Esophagus squamous epithelium (tissue), 5 donors: ENCODE results near the gene REX1BD. TPM values are rescaled to one million over a fixed set of nuclear protein-coding genes. Genes with fewer than 3 reads are reported as not detected.

Source experiments
- DNase-seq: peaks from one replicate; lab custom pipeline; 2025; lab: John Stamatoyannopoulos, UW
- H3K27ac ChIP-seq, 4 donors: fragments of 200-600 bp; sonication (generic); one replicate each; pipeline ENCODE4 v1.5.1; 2016 to 2019; ENCODE audit warnings: mild to moderate bottlenecking in 1 of 4
- H3K27me3 ChIP-seq, 4 donors: fragments of 200-600 bp; sonication (generic); 1 replicate in 3 of 4; 2 replicates in 1 of 4; pipeline versions ENCODE4 v1.5.1 to v1.6.0; 2017 to 2021; ENCODE audit warnings: antibody characterized with exemption in 1 of 4
- H3K36me3 ChIP-seq, 3 donors: fragments of 200-600 bp; sonication (generic); one replicate each; pipeline ENCODE4 v1.5.1; 2016 to 2019
- H3K4me1 ChIP-seq, 3 donors: fragments of 200-600 bp; sonication (generic); one replicate each; pipeline ENCODE4 v1.5.1; 2017 to 2019
- H3K4me3 ChIP-seq, 4 donors: fragments of 200-600 bp; sonication (generic); 1 replicate in 3 of 4; 2 replicates in 1 of 4; pipeline ENCODE4 v1.5.1; 2016 to 2019; ENCODE audit warnings: mild to moderate bottlenecking in 2 of 4, moderate library complexity in 1 of 4
- H3K9me3 ChIP-seq, 3 donors: fragments of 200-600 bp; sonication (generic); one replicate each; pipeline ENCODE4 v1.5.1; 2016 to 2019
- CTCF ChIP-seq, 6 experiments: fragments of 450-650 bp in 4 of 6; fragments of 200-600 bp in 2 of 6; sonication (generic) in 2 of 6; IDR thresholded peaks; one replicate each; pipeline ENCODE4 v1.5.1; 2016 to 2019; ENCODE audit warnings: antibody characterized with exemption in 6 of 6, mild to moderate bottlenecking in 4 of 6, moderate library complexity in 4 of 6
- POLR2A ChIP-seq, 4 donors: fragments of 450-650 bp; IDR thresholded peaks; one replicate each; pipeline ENCODE4 v1.6.1; 2017; ENCODE audit warnings: antibody characterized with exemption in 4 of 4, mild to moderate bottlenecking in 4 of 4, moderate library complexity in 3 of 4
- WGBS, 2 donors: methylation state at CpG; one replicate each; pipeline ENCODE4 v1.1.5; 2018; 5-methylcytosine and 5-hydroxymethylcytosine counted together
- intact Hi-C: fragments of 100-400 bp; cut with DNase I; formaldehyde crosslinking; loops from one replicate; pipeline ENCODE4 v1.15.0; 2022
- total RNA-seq, 4 donors: library from RNA; depleted of rRNA; stranded (reverse); fragments of >200 nt; gene quantifications; one replicate each; pipeline ENCODE4 v1.1.0, GENCODE V29; 2016
- donor health status: DM: yes; HTN: yes; CAD: no.

Gene REX1BD
- total RNA-seq, 4 donors from 2014 or later, result 46.8 to 69.0 (median 56.6) TPM

DNA sequence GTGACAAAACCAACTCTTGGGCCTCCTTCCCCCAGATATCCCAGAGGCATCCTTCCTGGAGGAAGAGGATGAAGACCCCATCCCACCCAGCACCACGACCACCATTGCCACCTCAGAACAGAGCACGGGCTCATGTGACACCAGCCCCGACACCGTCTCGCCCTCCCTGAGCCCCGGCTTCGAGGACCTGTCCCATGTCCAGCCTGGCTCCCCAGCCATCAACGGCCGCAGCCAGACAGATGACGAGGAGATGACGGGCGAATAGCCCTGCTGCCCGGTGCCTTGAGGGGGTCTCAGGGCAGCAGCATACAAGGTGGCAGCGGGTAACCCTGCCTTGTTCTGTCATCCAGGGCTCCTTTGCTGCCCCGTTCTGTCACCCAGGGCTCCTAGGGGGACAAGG, 20.2 kb upstream of the REX1BD start:
- H3K27me3 ChIP-seq, result no peaks in the 10 kb centered on the region
- no peak overlapping the region for H3K4me3 ChIP-seq
- intact Hi-C loops, result no loop called here
- H3K36me3 ChIP-seq, result peaks cover 19 to 72% (median 44%) of the 10 kb centered on the region in 3 donors
- no peak for DNase-seq
- no peak overlapping the region for H3K27ac ChIP-seq
- peaks cover 12 to 22% (median 15%) of the 10 kb centered on the region in 3 donors for H3K4me1 ChIP-seq
- no peaks in the 10 kb centered on the region for H3K9me3 ChIP-seq
- TF ChIP-seq CTCF (IDR thresholded peaks at IDR 0.05) (no peak), POLR2A (IDR thresholded peaks at IDR 0.05) (no peak)
- 100% methylated on average over 1 of the region's 15 CpGs for WGBS, 2 donors

GRCh38 chr19:18571564-18572344, 16.8 kb upstream of the REX1BD start, which contains the start of gene UBA52:
TSS of gene UBA52 (plus strand) at chr19:18571857. CDS start at chr19:18573301, 1,444 bp downstream.
- intact Hi-C loops, result loop anchor here (10.0 kb wide), 1 partner anchor 97 kb away; no protein-coding TSS in a partner anchor
- WGBS, 2 donors, result 0% methylated on average over 33 to 45 of the region's 75 CpGs

GRCh38 chr19:18574691-18575291, 13.8 kb upstream of the REX1BD start:
- H3K27ac ChIP-seq, result no peak overlapping the region
- H3K4me3 ChIP-seq, result no peak overlapping the region
- intact Hi-C loops, result loop anchor here (10.0 kb wide), 1 partner anchor 100 kb away; no protein-coding TSS in a partner anchor
- no peak for TF ChIP-seq POLR2A (IDR thresholded peaks at IDR 0.05)
- 84 to 94% methylated on average over 3 to 9 of the region's 18 CpGs for WGBS, 2 donors
- H3K4me1 ChIP-seq, result peaks cover 12 to 30% (median 21%) of the 10 kb centered on the region in 3 donors
- H3K9me3 ChIP-seq, result no peaks in the 10 kb centered on the region
- H3K36me3 ChIP-seq, result peaks cover 16 to 60% (median 21%) of the 10 kb centered on the region in 3 donors
- DNase-seq, result no peak
- no peaks in the 10 kb centered on the region for H3K27me3 ChIP-seq

More at GRCh38 chr19:18571564-18572344, 16.8 kb upstream of the REX1BD start, which contains the start of gene UBA52:
- peak; percentile 86 for DNase-seq
- H3K36me3 ChIP-seq, result peaks cover 34 to 72% (median 37%) of the 10 kb centered on the region in 3 donors
- peak within 1 kb of the TSS; percentile 92 to 97 (median 96) for H3K27ac ChIP-seq
- peaks cover 12 to 30% (median 21%) of the 10 kb centered on the region in 3 donors for H3K4me1 ChIP-seq
- peak within 1 kb of the TSS; percentile 78 to 95 (median 86) for H3K4me3 ChIP-seq
- TF ChIP-seq CTCF (IDR thresholded peaks at IDR 0.05) (peak in 2 of 6 experiments; percentile 4 to 24), POLR2A (IDR thresholded peaks at IDR 0.05) (peak in 3 of 4 donors; percentile 83 to 91 (median 90))
- no peaks in the 10 kb centered on the region for H3K9me3 ChIP-seq
- no peaks in the 10 kb centered on the region for H3K27me3 ChIP-seq

DNA sequence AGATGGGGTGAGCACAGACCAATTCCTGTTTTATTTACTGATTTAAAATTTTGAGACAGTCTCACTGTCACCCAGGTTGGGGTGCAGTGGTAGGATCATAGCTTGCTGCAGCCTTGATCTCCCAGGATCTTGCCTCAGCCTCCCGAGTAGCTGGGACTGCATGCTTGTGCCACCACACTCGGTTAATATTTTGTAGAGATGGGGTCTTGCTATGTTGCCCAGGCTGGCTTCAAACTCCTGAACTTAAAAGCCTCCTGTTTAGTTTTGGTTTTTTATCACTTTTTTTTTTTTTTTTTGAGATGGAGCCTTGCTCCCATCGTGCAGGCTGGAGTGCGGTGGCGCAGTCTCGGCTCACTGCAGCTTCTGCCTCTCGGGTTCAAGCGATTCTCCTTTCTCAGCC, 12.2 kb upstream of the REX1BD start:
- H3K27me3 ChIP-seq, result no peaks in the 10 kb centered on the region
- peaks cover 16 to 57% (median 21%) of the 10 kb centered on the region in 3 donors for H3K36me3 ChIP-seq
- no peak for DNase-seq
- TF ChIP-seq CTCF (IDR thresholded peaks at IDR 0.05) (no peak), POLR2A (IDR thresholded peaks at IDR 0.05) (no peak)
- H3K27ac ChIP-seq, result no peak overlapping the region
- peaks cover 12 to 21% (median 18%) of the 10 kb centered on the region in 3 donors for H3K4me1 ChIP-seq
- H3K9me3 ChIP-seq, result no peaks in the 10 kb centered on the region
- WGBS, 2 donors, result 93 to 95% methylated on average over 7 of the region's 8 CpGs
- intact Hi-C loops, result loop anchor here (10.0 kb wide), 1 partner anchor 102 kb away; no protein-coding TSS in a partner anchor
- H3K4me3 ChIP-seq, result no peak overlapping the region

DNA sequence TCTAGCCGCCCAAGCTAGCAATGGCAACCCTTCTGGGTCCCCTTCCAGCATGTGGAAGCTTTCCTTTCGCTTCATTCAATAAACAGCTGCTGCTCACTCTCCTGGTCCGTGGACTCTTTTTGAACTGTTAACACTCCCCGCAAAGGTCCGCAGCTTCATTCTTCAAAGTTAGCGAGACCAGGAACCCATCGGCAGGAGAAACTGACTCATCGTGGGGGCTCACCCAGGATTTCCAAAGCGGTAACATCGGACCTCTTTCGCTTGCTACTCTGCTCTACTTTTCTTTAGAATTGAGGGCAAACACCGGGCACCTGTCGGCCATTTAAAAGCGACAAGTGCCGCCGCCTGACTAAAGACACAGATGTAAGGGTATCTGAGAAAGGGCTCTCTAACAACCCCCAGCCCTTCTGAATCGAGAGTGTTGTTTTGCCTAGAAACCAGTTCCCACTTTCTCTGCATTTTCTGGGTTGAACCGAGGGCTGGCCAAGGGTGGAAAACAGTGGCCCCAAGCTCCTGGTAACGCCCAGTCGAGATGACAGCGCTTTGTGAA, 11.2 kb upstream of the REX1BD start:
- peaks cover 16 to 57% (median 21%) of the 10 kb centered on the region in 3 donors for H3K36me3 ChIP-seq
- intact Hi-C loops, result loop anchor here (10.0 kb wide), 1 partner anchor 103 kb away; no protein-coding TSS in a partner anchor

More for the DNA sequence above, 11.2 kb upstream of the REX1BD start:
- Histone ChIP-seq H3K4me1 (peaks cover 9 to 17% (median 15%) of the 10 kb centered on the region in 3 donors), H3K4me3 (no peak overlapping the region), H3K9me3 (no peaks in the 10 kb centered on the region), H3K27me3 (no peaks in the 10 kb centered on the region), H3K27ac (no peak overlapping the region)
- 85 to 89% methylated on average over 18 to 19 of the region's 21 CpGs for WGBS, 2 donors
- DNase-seq, result no peak
- TF ChIP-seq CTCF (IDR thresholded peaks at IDR 0.05) (no peak), POLR2A (IDR thresholded peaks at IDR 0.05) (no peak)
